Fibroblast of pulmonary artery (primary cell): ENCODE measurements around the gene CCDC122.
A peak's percentile ranks its signal among the peaks of the same experiment; 100 is the strongest.
"Not testable (repeated sequence)": the region's sequence is repeated elsewhere in the genome, so short reads cannot be mapped to it uniquely, and the experiment has no call there.

Experiments used
- DNase-seq: peaks from one replicate; pipeline ENCODE4 v3.0.0-alpha.2; 2010; ENCODE audit warnings: low read depth
- H3K4me3 ChIP-seq: replicated peaks from 2 replicates; pipeline ENCODE4 v1.5.1; 2011; ENCODE audit warnings: low read depth, mild to moderate bottlenecking, control low read depth, low read length, moderate library complexity
- CTCF ChIP-seq: IDR thresholded peaks from 2 replicates; pipeline ENCODE4 v1.5.1; 2011; ENCODE audit warnings: mild to moderate bottlenecking, control low read depth, low read length, inconsistent platforms; ENCODE audit errors: missing control alignments

Gene CCDC122

GRCh38 chr13:43831088-43831487, 48.5 kb downstream of the CCDC122 start:
- no peak overlapping the region for H3K4me3 ChIP-seq
- peak; percentile 75 for DNase-seq
- TF ChIP-seq CTCF = no peak

DNA sequence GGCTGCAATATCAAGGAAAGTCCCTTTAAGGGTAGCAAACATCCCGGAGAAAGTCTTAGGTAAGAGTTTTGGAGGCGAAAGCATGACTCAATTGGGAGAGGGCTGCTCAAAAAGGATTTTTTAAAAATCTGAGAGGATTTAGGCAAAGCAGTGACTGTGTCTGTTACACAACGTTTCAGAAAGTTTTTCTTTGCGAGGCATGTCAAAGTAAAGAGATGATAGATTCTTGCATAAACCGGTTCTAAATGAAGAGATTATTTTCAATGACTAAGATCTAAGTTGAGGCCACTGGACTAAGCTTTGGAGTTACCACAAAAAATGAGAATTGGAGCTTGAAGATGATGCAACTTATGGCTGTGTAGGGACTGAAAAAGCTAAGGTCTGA, 49.1 kb downstream of the CCDC122 start:
- peak; percentile 94 for DNase-seq
- H3K4me3 ChIP-seq = no peak overlapping the region
- no peak for TF ChIP-seq CTCF

DNA sequence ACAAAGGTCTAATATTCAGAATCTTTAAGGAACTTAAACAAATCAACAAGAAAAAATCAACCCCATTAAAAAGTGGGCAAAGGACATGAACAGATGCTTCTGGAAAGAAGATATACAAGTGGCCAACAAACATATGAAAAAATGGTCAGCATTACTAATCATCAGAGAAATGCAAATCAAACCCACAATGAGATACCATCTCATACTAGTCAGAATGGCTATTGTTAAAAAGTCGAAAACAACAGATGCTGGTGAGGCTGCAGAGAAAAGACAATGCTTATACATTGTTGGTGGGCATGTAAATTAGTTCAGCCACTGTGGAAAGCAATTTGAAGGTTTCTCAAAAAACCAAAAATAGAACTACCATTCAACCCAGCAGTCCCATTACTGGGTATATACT, 54.9 kb downstream of the CCDC122 start:
- not testable (repeated sequence) for H3K4me3 ChIP-seq
- DNase-seq = peak; percentile 63

DNA sequence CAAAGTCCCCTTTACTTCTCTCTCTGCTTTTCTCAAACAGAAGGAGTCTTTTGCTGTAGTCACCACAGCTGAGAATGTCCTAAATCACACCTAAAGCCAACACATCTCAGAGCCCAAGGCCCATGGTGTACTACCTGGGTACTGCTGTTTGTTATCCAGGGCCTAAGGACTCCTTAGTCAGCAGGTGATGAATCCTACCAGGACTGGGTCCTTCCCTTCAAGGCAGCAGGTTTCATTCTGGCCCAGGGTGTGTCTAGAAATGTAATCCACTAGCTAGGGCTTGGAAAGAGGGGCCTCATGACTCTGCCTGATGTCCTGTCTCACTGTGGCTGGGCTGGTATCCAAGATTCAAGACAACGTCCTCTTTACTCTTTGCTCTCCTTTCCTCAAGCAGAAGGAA, 56.6 kb downstream of the CCDC122 start:
- DNase-seq = peak; percentile 16

DNA sequence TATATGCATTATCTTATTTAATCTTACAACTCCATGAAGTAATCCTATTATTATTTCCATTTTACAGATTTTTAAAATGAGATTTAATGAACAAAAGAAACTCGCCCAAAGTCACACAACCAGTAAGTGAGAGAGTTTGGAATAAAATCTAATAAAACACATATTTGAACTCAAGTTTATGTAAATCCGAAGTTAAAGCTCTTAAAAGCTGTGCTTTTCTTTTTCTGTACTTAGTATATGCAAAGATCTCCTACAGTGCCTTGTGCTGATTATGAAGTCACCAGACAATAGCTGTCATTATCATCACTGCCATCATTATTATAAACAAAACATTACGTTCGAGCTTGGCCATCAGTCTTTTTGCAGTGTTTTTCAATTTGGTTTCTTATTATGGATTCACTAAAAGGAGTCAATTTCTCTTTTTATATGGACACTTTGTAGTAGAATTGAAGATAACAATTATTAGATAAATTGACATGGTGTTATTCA, 63.1 kb downstream of the CCDC122 start:
- H3K4me3 ChIP-seq = no peak overlapping the region
- no peak for DNase-seq
- TF ChIP-seq CTCF = no peak

More for the DNA sequence above, 56.6 kb downstream of the CCDC122 start:
- no peak overlapping the region for H3K4me3 ChIP-seq
- no peak for TF ChIP-seq CTCF

GRCh38 chr13:43815204-43815603, 64.3 kb downstream of the CCDC122 start:
- H3K4me3 ChIP-seq = no peak overlapping the region
- DNase-seq = peak; percentile 88
- TF ChIP-seq CTCF = no peak

GRCh38 chr13:43808676-43809075, 70.9 kb downstream of the CCDC122 start:
- H3K4me3 ChIP-seq = no peak overlapping the region
- no peak for TF ChIP-seq CTCF
- DNase-seq = no peak

GRCh38 chr13:43805681-43806128, 73.8 kb downstream of the CCDC122 start:
- no peak for TF ChIP-seq CTCF
- no peak overlapping the region for H3K4me3 ChIP-seq
- no peak for DNase-seq
